GM23248 (cell line): ENCODE data around the gene SPINT1.

ENCODE experiments used
- EZH2 ChIP-seq: fragments of 200-600 bp; sonication (generic); IDR thresholded peaks from 2 replicates; pipeline ENCODE4 v1.6.1; 2018; ENCODE audit warnings: antibody characterized with exemption, mild to moderate bottlenecking; ENCODE audit not compliant: insufficient read depth, poor library complexity, severe bottlenecking
- EZH2phosphoT487 ChIP-seq: fragments of 200-600 bp; sonication (generic); IDR thresholded peaks from 2 replicates; pipeline ENCODE4 v1.6.1; 2018; ENCODE audit warnings: antibody characterized with exemption, moderate library complexity, mild to moderate bottlenecking, low read depth; ENCODE audit not compliant: insufficient read depth

GRCh38 chr15:40900256-40901052, 56.6 kb downstream of the SPINT1 start:
- TF ChIP-seq EZH2 (no peak), EZH2phosphoT487 (no peak)
